HepG2 (cell line): ENCODE data around the gene SNRPD3. TPM values are rescaled to one million over a fixed set of nuclear protein-coding genes. Genes with fewer than 3 reads are reported as not detected.
A peak's percentile ranks its signal among the peaks of the same experiment; 100 is the strongest.

Experiments used
- ATAC-seq: fragments of 200-7000 bp; cut with Tn5 transposase; 3 replicates; pipeline ENCODE4 v1.9.1; 2020; ENCODE audit warnings: mild to moderate bottlenecking, moderate library complexity
- BruUV-seq: library from RNA; stranded (reverse); fragments of 400-500 nt; replicated peaks from 2 replicates; lab custom pipeline; 2021; lab: Mats Ljungman, UMichigan
- CTCF ChIA-PET: fragments of 300-600 bp; formaldehyde crosslinking; extraction: SDS; loops from one replicate; lab custom pipeline; 2021; ENCODE audit warnings: low total read pairs, inconsistent platforms, low intra/inter-chr PET ratio; lab: Yijun Ruan, JAX
- POLR2A ChIA-PET: fragments of 350-600 bp; sonication (Branson Sonifier 250); formaldehyde crosslinking; loops from one replicate; lab custom pipeline; 2020; ENCODE audit warnings: antibody characterized with exemption, inconsistent platforms; lab: Yijun Ruan, JAX
- DNase-seq: peaks from one replicate; pipeline ENCODE4 v3.0.0-alpha.2; 2015; ENCODE audit warnings: low spot score
- FAIRE-seq: peaks from 3 replicates; lab custom pipeline; 2011; peaks lifted over from hg19 to GRCh38; lab: Jason Lieb, UNC
- H2AFZ ChIP-seq: one replicate; pipeline ENCODE4 v1.6.1; 2011; ENCODE audit warnings: low read length, inconsistent platforms
- H3K27ac ChIP-seq: fragments of 300-600 bp; 3 replicates; pipeline ENCODE4 v1.8.0; 2011; ENCODE audit warnings: mixed run types, mild to moderate bottlenecking, mixed read lengths, low read length, inconsistent platforms; ENCODE audit not compliant: insufficient read depth; ENCODE audit errors: extremely low read length
- H3K27me3 ChIP-seq, 2 experiments: fragments of 200-600 bp in 1 of 2; 2 replicates in 1 of 2; 3 replicates in 1 of 2; pipeline versions ENCODE4 v1.6.0 to v1.8.0; 2011; ENCODE audit warnings: low read length in 2 of 2, mild to moderate bottlenecking in 2 of 2, moderate library complexity in 2 of 2, inconsistent platforms in 1 of 2; ENCODE audit not compliant: insufficient read depth in 2 of 2, control insufficient read depth in 1 of 2
- H3K36me3 ChIP-seq, 2 experiments: fragments of 200-600 bp in 1 of 2; replicated peaks in 1 of 2; 2 replicates in 1 of 2; 3 replicates in 1 of 2; pipeline versions ENCODE4 v1.5.1 to v1.8.0; 2011; ENCODE audit warnings: low read length in 2 of 2, inconsistent platforms in 1 of 2; ENCODE audit not compliant: insufficient read depth in 2 of 2, control insufficient read depth in 1 of 2
- H3K4me1 ChIP-seq: 2 replicates; pipeline ENCODE4 v1.5.1; 2012; ENCODE audit warnings: low read length, inconsistent platforms; ENCODE audit not compliant: insufficient read depth
- H3K4me2 ChIP-seq: 2 replicates; pipeline ENCODE4 v1.6.0; 2011; ENCODE audit warnings: low read depth, low read length, inconsistent platforms
- H3K4me3 ChIP-seq, 3 experiments: fragments of 200-600 bp in 1 of 3; sonication (generic), shearing (Covaris generic) in 1 of 3; replicated peaks in 1 of 3; 2 replicates each; pipeline ENCODE4 v1.5.1; 2011 to 2016; ENCODE audit warnings: low read length in 3 of 3, inconsistent platforms in 2 of 3, low read depth in 2 of 3, mild to moderate bottlenecking in 2 of 3, control low read depth in 1 of 3, mixed read lengths in 1 of 3; ENCODE audit not compliant: insufficient read depth in 1 of 3
- H3K79me2 ChIP-seq: one replicate; pipeline ENCODE4 v1.6.1; 2011; ENCODE audit warnings: low read length, inconsistent platforms; ENCODE audit not compliant: insufficient read depth
- H3K9ac ChIP-seq: 2 replicates; pipeline ENCODE4 v1.6.0; 2011; ENCODE audit warnings: mild to moderate bottlenecking, low read depth, low read length, inconsistent platforms; ENCODE audit not compliant: insufficient read depth
- H3K9me3 ChIP-seq: 2 replicates; pipeline ENCODE4 v1.5.1; 2012; ENCODE audit warnings: mild to moderate bottlenecking, low read length
- H4K20me1 ChIP-seq: 2 replicates; pipeline ENCODE4 v1.6.0; 2011; ENCODE audit warnings: inconsistent platforms, mild to moderate bottlenecking, low read length, moderate library complexity; ENCODE audit not compliant: insufficient read depth
- FOXC1 ChIP-seq: sonication (generic); formaldehyde crosslinking; IDR thresholded peaks from 2 replicates; pipeline ENCODE4 v1.8.0; 2022; ENCODE audit warnings: mild to moderate bottlenecking, missing genetic modification reagents, borderline replicate concordance
- HES4 ChIP-seq: sonication (generic); formaldehyde crosslinking; IDR thresholded peaks from 2 replicates; pipeline ENCODE4 v1.9.0; 2021; ENCODE audit warnings: mild to moderate bottlenecking, missing genetic modification reagents, borderline replicate concordance
- KMT2B ChIP-seq: IDR thresholded peaks from 2 replicates; pipeline ENCODE4 v1.6.1; 2016; ENCODE audit warnings: missing genetic modification reagents, missing compliant biosample characterization
- NR1H2 ChIP-seq: sonication (generic); formaldehyde crosslinking; IDR thresholded peaks from 2 replicates; pipeline ENCODE4 v1.8.1; 2022; ENCODE audit warnings: low read depth, missing genetic modification reagents, borderline replicate concordance
- POLR2G ChIP-seq: fragments of 200-400 bp; formaldehyde crosslinking; IDR thresholded peaks from 2 replicates; pipeline ENCODE4 v1.6.1; 2018; ENCODE audit warnings: mild to moderate bottlenecking, low read depth, low read length, moderate library complexity
- REL ChIP-seq: sonication (generic); formaldehyde crosslinking; conservative IDR thresholded peaks from 2 replicates; pipeline ENCODE4 v1.8.0; 2022; ENCODE audit warnings: mild to moderate bottlenecking, missing genetic modification reagents, moderate library complexity
- TCF7 ChIP-seq: sonication (generic); IDR thresholded peaks from 2 replicates; pipeline ENCODE4 v1.6.1; 2016; ENCODE audit warnings: antibody characterized with exemption, low read depth
- ZNF296 ChIP-seq: sonication (generic); formaldehyde crosslinking; conservative IDR thresholded peaks from 2 replicates; pipeline ENCODE4 v1.5.0; 2020; ENCODE audit warnings: mild to moderate bottlenecking, missing genetic modification reagents
- ZNF570 ChIP-seq: sonication (generic); formaldehyde crosslinking; IDR thresholded peaks from 2 replicates; pipeline ENCODE4 v1.4.0; 2020; ENCODE audit warnings: mild to moderate bottlenecking, missing genetic modification reagents, borderline replicate concordance
- WGBS: methylation state at CpG from one replicate; pipeline ENCODE4 v1.1.6; 2017; ENCODE audit warnings: low lambda C conversion rate; 5-methylcytosine and 5-hydroxymethylcytosine counted together
- in situ Hi-C: cut with HindIII; loops from 2 replicates; pipeline ENCODE4 v1.10.0; 2017; ENCODE audit warnings: low pct_unique_long_range_greater_than_20kb; ENCODE audit not compliant: extremely low pct_ligation_motif_present
- intact Hi-C: fragments of 100-400 bp; cut with micrococcal nuclease; formaldehyde crosslinking; loops from one replicate; pipeline ENCODE4 v1.10.0; 2022; ENCODE audit not compliant: unreplicated experiment
- polyA plus RNA-seq, 8 experiments: library from polyadenylated mRNA; depleted of rRNA in 3 of 8; stranded (reverse) in 7 of 8; unstranded in 1 of 8; fragments of >200 nt; fragmentation: Illumina TruSeq in 4 of 8; extraction: Trizol in 4 of 8; gene quantifications; 2 replicates each; pipeline versions ENCODE4 v1.2.1 to v1.2.3, GENCODE V29; 2011 to 2016; ENCODE audit warnings: low read depth in 4 of 8, missing spikeins in 1 of 8, mixed read lengths in 1 of 8; ENCODE audit not compliant: insufficient read depth in 1 of 8
- total RNA-seq, 5 experiments: library from RNA; depleted of rRNA; stranded (reverse); fragments of >200 nt; fragmentation: Illumina TruSeq; extraction: Trizol; gene quantifications; 2 replicates each; pipeline ENCODE4 v1.2.3, GENCODE V29; 2016; ENCODE audit warnings: low read depth in 1 of 5
- TF ChIP-seq, protein P1 (sequence below): sonication (generic); formaldehyde crosslinking; IDR thresholded peaks from 2 replicates; pipeline ENCODE4 v1.5.1; 2020; ENCODE audit warnings: mild to moderate bottlenecking, moderate library complexity, missing genetic modification reagents
- TF ChIP-seq, protein P2 (sequence below): sonication (generic); formaldehyde crosslinking; IDR thresholded peaks from 2 replicates; pipeline ENCODE4 v1.4.0; 2020; ENCODE audit warnings: missing genetic modification reagents

The SNRPD3 gene
- total and polyA plus RNA-seq, 2 of the 13 experiments (the other 11 are each of a cell fraction or from before 2014, with no cell fraction given): 110 to 209 TPM

DNA sequence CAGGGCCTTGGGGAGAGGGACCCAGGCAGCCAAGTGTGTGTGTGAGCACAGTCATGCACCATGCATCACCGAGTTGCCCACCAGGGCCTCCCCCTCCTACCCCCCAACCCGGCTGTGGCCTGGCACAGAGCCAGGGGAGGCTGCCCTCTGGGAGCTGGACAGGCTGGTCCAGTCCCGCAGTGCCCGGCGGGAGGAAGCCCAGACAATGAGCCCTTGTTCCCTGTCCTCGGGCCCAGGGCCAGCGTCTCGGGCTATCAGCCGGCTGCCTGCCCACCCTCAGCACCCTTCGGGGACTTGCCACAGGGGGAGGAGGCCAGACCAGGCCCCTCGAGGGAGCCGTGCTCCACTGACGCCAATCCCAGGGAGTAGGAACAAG, 32.6 kb downstream of the SNRPD3 start (continued):
- TF ChIP-seq, protein P1, sequence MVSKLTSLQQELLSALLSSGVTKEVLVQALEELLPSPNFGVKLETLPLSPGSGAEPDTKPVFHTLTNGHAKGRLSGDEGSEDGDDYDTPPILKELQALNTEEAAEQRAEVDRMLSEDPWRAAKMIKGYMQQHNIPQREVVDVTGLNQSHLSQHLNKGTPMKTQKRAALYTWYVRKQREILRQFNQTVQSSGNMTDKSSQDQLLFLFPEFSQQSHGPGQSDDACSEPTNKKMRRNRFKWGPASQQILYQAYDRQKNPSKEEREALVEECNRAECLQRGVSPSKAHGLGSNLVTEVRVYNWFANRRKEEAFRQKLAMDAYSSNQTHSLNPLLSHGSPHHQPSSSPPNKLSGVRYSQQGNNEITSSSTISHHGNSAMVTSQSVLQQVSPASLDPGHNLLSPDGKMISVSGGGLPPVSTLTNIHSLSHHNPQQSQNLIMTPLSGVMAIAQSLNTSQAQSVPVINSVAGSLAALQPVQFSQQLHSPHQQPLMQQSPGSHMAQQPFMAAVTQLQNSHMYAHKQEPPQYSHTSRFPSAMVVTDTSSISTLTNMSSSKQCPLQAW (CRISPR knock-in tag): no peak
- TF ChIP-seq NR1H2 (CRISPR knock-in tag): no peak
- TF ChIP-seq, protein P2, sequence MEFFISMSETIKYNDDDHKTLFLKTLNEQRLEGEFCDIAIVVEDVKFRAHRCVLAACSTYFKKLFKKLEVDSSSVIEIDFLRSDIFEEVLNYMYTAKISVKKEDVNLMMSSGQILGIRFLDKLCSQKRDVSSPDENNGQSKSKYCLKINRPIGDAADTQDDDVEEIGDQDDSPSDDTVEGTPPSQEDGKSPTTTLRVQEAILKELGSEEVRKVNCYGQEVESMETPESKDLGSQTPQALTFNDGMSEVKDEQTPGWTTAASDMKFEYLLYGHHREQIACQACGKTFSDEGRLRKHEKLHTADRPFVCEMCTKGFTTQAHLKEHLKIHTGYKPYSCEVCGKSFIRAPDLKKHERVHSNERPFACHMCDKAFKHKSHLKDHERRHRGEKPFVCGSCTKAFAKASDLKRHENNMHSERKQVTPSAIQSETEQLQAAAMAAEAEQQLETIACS: no peak
- no peak for TF ChIP-seq REL (CRISPR knock-in tag)
- TF ChIP-seq TCF7: no peak
- TF ChIP-seq HES4: no peak

DNA sequence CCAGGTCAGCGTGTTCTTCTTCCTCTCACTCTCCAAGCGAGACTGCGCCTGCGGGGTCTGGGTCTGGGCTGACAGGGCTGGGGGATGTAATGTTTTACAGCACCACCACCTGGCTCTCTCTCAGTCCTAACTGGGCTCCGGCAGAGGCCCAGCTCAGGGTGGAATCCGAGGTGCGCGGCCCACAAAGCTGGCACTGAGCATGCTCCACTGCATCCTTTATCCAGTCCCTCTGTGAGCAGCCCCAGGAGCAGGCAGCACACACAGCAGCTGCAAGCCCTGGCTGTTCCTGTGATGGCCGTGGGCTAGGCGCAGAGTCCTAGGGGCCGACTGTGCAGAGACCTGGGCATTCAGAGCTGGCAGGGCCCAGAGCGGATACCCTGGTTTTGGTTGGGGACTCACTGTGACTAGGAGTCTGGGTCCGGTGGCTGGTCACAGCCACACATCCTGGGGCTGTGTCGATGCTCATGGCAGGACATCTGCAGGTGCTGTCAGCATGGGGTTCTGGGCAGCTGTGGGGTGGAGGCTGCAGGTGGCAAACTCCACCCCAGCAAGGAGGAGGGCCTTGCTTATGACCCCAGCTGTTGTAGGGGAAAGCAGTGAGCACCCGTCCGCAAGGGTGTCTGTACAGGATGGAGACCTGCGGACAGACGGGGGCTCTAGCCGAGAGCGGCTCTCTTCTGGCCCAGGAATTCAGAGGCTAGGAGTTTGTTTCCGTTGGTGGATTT, 33.1 kb downstream of the SNRPD3 start:
- Histone ChIP-seq H3K9me3 (no peaks in the 10 kb centered on the region), H2AFZ (no peak overlapping the region), H4K20me1 (no peaks in the 10 kb centered on the region), H3K4me2 (peak overlapping the region; percentile 28; the same call in 1 of the 2 replicates), H3K36me3 (peaks cover 8 to 19% of the 10 kb centered on the region in 2 experiments; a peak in 4 of 5 replicates), H3K4me1 (peaks cover 79% of the 10 kb centered on the region), H3K79me2 (peaks cover 10% of the 10 kb centered on the region), H3K4me3 (peak overlapping the region in 1 of 3 experiments; percentile 19; a peak in 1 of 6 replicates), H3K27ac (peak overlapping the region; percentile 15), H3K9ac (peak overlapping the region; percentile 34), H3K27me3 (no peaks in the 10 kb centered on the region; a peak in 1 of 5 replicates)
- ChIA-PET POLR2A (interaction anchor here (1.1 to 2.8 kb wide), 4 partner anchors 10 to 39 kb away, joined by 5 to 17 read pairs (median 8); no protein-coding TSS in a partner anchor), CTCF (no interaction called here)
- WGBS: 94% methylated on average over 13 of the region's 21 CpGs
- BruUV-seq: no TSS peak
- FAIRE-seq (no peak), ATAC-seq (no peak), DNase-seq (no peak)
- intact Hi-C loops: loop anchor here (1.0 kb wide), 1 partner anchor 40 kb away; no protein-coding TSS in a partner anchor
- in situ Hi-C loops: no loop called here
- TF ChIP-seq ZNF296 (CRISPR knock-in tag) (no peak), ZNF570 (CRISPR knock-in tag) (no peak), POLR2G (peak; percentile 16; the same call in 1 of the 2 replicates), FOXC1 (CRISPR knock-in tag) (no peak), KMT2B (CRISPR knock-in tag) (no peak)
